GM19395 (cell line): ENCODE data around the gene LRFN5.
"Not testable (repeated sequence)": the region's sequence is repeated elsewhere in the genome, so short reads cannot be mapped to it uniquely, and the experiment has no call there.

Experiments
- ATAC-seq: cut with Tn5 transposase; IDR thresholded peaks from one replicate; pipeline ENCODE4 v1.9.1; 2021; ENCODE audit warnings: mild to moderate bottlenecking, moderate library complexity; ENCODE audit not compliant: unreplicated experiment

The LRFN5 gene

GRCh38 chr14:41878321-41878720 lies 271.6 kb downstream of the LRFN5 start:
- no peak for ATAC-seq

GRCh38 chr14:41891624-41892023 lies 284.9 kb downstream of the LRFN5 start:
- ATAC-seq, result no peak

GRCh38 chr14:41899416-41899815 lies 292.7 kb downstream of the LRFN5 start:
- ATAC-seq, result no peak

GRCh38 chr14:41900644-41901043 lies 294.0 kb downstream of the LRFN5 start:
- ATAC-seq, result no peak

GRCh38 chr14:41901089-41901488 lies 294.4 kb downstream of the LRFN5 start:
- ATAC-seq, result no peak

- no peak for ATAC-seq
These were observed 298.8 kb downstream of the LRFN5 start for GRCh38 chr14:41905394-41905964.

GRCh38 chr14:41911155-41911554 lies 304.5 kb downstream of the LRFN5 start:
- ATAC-seq, result not testable (repeated sequence)

- ATAC-seq, result no peak
These were observed 306.7 kb downstream of the LRFN5 start for GRCh38 chr14:41913398-41913797.

GRCh38 chr14:41915732-41916131 lies 309.1 kb downstream of the LRFN5 start:
- no peak for ATAC-seq

- ATAC-seq, result no peak
These were observed 309.6 kb downstream of the LRFN5 start for GRCh38 chr14:41916313-41916712.

GRCh38 chr14:41925409-41925808 lies 318.7 kb downstream of the LRFN5 start:
- no peak for ATAC-seq

- ATAC-seq, result no peak
These were observed 343.9 kb downstream of the LRFN5 start for GRCh38 chr14:41950428-41951151.
